GM04504 (cell line): ENCODE measurements around the gene KCNJ1.

Experiments used
- DNase-seq: peaks from one replicate; pipeline ENCODE4 v3.0.0-alpha.2; 2012; ENCODE audit warnings: low read depth

The KCNJ1 gene

GRCh38 chr11:128822130-128822529, 45.0 kb downstream of the KCNJ1 start:
- DNase-seq, result no peak

DNA sequence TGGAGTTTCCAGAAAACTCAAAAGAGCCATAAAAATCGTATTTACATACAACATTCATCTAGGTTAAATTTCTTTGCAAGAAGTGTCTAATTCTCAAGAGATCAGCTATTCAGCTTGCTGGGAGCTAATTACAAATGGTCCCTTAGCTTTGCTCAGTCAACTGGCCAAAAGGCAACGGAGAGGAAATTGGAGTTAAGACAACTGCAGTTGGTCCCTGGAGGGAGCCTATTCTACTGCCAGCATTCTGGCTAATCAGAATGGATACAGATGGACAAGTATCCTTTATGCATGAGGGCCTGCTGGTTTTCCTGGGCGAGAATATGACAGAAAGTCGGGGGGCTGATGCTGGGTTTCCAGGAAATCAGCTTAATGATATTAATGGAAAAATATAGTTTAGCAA, 45.5 kb downstream of the KCNJ1 start:
- DNase-seq, result no peak

- DNase-seq, result no peak
Measured at GRCh38 chr11:128819198-128819597, 47.9 kb downstream of the KCNJ1 start.

DNA sequence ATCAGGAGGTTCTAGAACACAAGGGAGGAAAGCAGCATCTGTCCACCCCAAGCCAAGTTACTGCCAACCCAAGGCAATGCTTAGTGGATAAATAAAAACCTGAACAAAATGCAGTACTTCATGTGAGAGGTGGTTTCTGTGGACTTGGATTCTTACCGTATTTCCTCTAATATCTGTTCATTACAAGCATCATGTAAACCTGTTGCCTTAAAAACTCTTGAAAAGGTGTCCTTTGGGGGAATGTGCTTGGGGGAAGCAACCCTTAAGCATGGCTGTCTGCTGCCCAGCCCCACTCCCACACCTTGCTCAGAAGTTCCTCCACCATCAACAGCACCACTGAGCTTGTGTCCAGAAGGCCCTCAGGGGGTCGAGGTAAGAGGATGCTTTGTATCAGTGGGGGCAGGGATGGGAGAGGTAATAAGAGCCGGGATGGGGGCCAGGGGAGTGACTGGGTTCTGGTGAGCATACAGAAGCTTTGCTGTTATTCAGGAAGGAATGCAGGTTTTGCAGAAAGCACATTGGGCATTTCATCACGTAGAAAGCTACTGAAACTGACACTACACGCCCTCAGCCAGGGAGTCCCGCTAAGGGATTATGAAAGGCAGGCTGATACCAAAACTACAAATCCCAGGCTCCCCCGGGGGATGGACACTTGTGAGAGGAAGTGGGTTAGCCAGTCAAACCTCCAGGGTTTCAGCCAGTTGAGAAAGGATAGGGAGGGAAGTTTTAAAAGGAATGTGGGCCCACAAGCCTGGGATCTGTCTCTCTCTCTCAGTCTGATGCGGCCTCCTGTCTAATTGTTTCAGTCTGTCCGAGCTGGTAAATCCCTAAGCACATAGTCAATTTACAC, 52.0 kb downstream of the KCNJ1 start:
- DNase-seq, result peak; percentile 85

DNA sequence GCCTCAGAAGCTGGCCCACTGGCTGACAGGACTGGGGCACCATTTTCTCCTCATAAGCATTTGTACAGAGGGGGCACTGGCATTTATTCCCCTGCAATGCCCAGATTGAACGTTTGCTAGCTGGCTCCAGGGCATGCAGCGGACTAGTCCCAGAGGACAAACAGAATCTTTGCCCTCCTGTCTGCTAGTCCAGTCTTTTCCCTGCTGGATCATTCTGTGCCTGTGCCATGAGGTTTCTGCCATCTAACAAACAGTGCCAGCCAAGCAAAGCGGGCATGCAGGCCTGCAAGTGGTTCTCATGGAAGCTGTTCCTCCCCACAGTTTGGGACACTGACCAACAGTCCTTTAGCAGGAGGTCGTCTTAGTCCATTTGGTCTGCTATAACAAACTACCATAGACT, 53.4 kb downstream of the KCNJ1 start:
- no peak for DNase-seq

- no peak for DNase-seq
Measured at GRCh38 chr11:128810784-128811514, 56.1 kb downstream of the KCNJ1 start.

DNA sequence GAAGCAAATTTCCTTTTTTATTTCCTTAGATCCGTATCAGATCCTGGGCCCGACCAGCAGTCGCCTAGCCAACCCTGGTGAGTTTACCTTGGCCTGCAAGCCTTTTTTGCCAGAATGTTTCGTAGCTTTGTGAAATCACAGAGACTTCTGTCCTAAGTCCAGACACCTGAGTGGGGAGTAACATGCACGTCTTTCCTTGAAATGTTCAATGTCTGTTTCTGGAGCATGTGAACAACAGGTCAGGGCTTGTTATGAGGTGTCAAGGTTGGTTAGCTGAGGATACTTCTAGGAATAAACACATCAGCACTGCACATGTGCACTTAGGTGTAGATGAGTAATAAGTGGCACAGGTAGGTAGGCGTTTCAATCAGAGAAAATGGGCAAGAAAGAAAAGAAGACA, 58.0 kb downstream of the KCNJ1 start:
- DNase-seq, result no peak

- no peak for DNase-seq
Measured at GRCh38 chr11:128807909-128808308, 59.2 kb downstream of the KCNJ1 start.

DNA sequence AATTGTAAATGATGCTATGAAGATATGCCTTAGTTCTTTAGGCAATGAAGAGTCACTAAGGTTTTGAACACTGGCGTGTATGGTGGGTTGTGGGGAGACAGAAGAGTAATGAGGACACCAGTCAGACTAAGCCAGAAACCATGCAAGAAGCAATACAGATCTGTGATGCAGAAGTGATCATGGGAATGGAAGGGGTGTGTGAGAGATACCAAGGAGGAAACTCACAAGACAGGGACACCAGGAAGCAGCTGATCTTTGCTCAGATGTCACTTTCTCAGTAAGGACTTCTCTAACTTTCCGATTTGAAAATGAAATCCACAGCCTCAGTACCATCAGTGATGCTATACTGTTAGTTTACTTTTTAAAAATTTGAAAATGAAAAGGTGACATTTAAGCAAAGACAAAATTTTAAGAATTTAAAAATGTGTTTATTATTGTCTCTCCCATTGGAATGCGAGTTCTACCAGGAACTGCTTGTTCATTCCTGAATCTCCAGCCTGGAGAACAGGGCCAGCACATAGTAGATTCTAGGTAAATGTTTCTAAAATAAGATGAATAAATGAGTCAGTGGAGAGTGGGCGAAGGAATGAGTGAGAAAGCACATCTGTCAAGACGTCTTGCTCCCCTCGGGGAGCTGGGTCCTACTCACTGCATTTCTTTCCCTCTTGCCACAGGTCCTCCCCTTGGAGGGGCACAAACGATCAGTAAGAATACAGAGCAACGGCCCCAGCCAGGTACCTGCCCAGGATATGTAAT, 60.4 kb downstream of the KCNJ1 start:
- no peak for DNase-seq

DNA sequence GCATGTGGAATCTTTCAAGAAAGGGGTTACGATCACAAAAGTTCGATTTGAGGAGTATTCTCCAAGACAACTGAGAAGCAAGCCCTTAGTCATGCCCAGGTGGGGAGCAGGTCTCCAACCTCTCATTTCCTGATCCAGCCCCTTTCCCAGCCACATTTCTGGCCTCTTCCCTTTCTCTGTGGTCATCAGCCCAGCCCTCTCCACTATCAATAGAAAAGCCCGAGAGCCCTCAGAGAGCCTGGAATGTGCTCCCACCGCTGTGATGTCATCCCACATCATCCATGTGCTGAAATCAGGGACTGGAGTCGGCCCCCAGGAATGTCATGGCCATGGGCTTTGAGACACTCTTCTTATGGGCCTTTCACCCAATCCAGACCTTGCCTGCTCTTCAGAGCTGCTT, 62.6 kb downstream of the KCNJ1 start:
- no peak for DNase-seq

- no peak for DNase-seq
Measured at GRCh38 chr11:128803449-128804245, 63.4 kb downstream of the KCNJ1 start.

DNA sequence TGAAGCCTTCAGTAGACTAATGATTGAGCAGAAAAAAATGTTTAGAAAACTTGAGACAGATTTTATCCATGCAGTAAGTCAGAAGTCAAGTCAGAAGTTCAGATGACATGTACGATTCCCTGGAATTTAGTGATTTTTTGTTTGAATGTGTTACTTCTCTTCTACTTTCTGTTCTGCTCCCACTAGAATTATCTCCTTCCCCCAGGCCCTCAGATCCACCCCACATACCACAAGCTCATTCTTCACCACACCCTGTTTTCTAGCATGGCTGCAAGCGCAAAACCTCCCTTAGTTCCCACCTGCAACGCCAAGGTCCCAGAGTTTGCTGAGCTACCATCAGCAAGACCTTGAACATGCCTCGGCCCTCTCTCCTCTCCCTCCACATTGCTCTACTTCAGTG, 64.1 kb downstream of the KCNJ1 start:
- no peak for DNase-seq

DNA sequence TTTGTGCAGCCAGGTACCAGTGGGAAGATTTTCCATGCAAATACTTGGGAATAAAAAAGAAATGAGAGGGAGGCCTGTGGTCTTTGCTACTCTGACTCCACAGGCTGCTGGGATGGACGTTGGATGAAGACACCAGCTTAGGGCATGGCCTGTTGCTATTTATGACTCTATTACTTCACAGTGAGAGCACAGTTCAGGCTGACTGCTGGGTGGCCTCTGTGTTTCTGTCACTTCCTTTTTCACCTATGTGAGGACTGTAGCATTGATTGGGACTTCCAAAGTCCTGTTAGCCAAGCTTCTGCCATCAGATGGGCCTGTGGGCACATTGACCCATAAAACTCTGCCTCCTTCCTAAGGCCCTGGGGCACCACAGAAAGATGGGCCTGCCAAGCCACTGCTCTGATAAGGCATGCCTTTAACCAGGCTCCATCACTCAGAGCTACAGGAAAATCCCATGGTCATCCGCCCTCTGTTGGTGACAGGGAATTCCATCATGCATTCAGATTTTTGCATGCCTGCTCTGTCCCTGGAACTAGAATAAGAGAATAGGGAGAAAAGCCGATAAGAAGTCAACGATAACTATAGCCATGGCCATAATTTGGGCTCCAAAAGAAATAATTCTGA, 64.6 kb downstream of the KCNJ1 start:
- no peak for DNase-seq

DNA sequence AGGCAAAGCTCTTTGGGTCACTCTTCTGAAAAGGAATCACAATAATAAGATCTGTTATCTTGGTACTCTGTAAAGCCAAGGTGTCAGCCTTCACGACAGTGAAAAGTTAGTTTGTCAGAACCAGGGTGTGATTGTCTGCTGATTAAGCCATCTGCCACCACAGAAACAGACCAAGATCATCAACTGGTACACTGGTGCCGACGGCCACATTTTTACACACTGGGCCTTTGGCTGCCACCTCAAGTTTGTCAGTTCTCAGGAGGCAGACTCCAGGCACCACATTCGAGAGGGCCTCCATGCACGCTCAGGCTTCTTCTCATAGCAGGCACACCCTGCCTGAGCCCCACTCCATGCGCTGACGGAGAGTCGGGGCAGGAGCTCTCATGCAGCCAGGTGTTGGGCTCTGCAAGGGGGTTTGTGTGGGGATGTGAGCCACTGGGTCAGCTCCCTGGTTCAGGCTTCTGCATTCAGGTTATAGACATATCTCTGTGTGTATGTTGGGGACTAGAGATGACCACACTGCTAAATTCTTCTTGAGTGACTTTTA, 66.2 kb downstream of the KCNJ1 start:
- DNase-seq, result no peak

GRCh38 chr11:128796270-128796669, 70.8 kb downstream of the KCNJ1 start:
- no peak for DNase-seq

- DNase-seq, result no peak
Measured at GRCh38 chr11:128790196-128790595, 76.9 kb downstream of the KCNJ1 start.

- DNase-seq, result no peak
Measured at GRCh38 chr11:128789497-128790150, 77.5 kb downstream of the KCNJ1 start.
